B cell (primary cell): Measurements from ENCODE around the gene CHN1. TPM values are rescaled to one million over a fixed set of nuclear protein-coding genes. Genes with fewer than 3 reads are reported as not detected.

Experiments used
- ATAC-seq: fragments of 200-7000 bp; cut with Tn5 transposase; one replicate; pipeline ENCODE4 v1.10.0; 2021; ENCODE audit warnings: low read depth, mild to moderate bottlenecking, moderate number of reproducible peaks, moderate library complexity
- CTCF ChIA-PET: fragments of 350-600 bp; sonication (Branson Sonifier 250); formaldehyde crosslinking; loops from one replicate; lab custom pipeline; 2021; ENCODE audit warnings: antibody characterized with exemption, inconsistent platforms; lab: Charles Lee
- POLR2A ChIA-PET: fragments of 350-600 bp; sonication (Branson Sonifier 250); formaldehyde crosslinking; loops from one replicate; lab custom pipeline; 2021; ENCODE audit warnings: antibody characterized with exemption; lab: Charles Lee
- DNase-seq: peaks from one replicate; pipeline ENCODE4 v3.0.0; 2013
- H2AFZ ChIP-seq: 2 replicates; pipeline ENCODE4 v1.6.1; 2012; ENCODE audit warnings: mild to moderate bottlenecking, low read depth, low read length; ENCODE audit not compliant: insufficient read depth, poor library complexity, severe bottlenecking
- H3K27ac ChIP-seq, 2 donors: 1 replicate in 1 of 2; 2 replicates in 1 of 2; pipeline ENCODE4 v1.5.1; 2012 to 2013; ENCODE audit warnings: low read length in 2 of 2, mild to moderate bottlenecking in 2 of 2, moderate library complexity in 1 of 2
- H3K27me3 ChIP-seq, 4 experiments: fragments of 200-600 bp in 1 of 4; sonication (generic) in 1 of 4; replicated peaks in 1 of 4; 1 replicate in 2 of 4; 2 replicates in 2 of 4; pipeline versions ENCODE4 v1.6.1 to v1.7.0; 2013 to 2016; ENCODE audit warnings: low read length in 3 of 4, mild to moderate bottlenecking in 2 of 4, mixed read lengths in 1 of 4, moderate library complexity in 1 of 4; ENCODE audit not compliant: insufficient read depth in 4 of 4, control insufficient read depth in 3 of 4; ENCODE audit errors: control extremely low read depth in 1 of 4
- H3K36me3 ChIP-seq, 2 experiments: replicated peaks in 1 of 2; 1 replicate in 1 of 2; 2 replicates in 1 of 2; pipeline versions ENCODE4 v1.6.1 to v1.7.1; 2013; ENCODE audit warnings: low read length in 1 of 2; ENCODE audit not compliant: insufficient read depth in 2 of 2, control insufficient read depth in 1 of 2; ENCODE audit errors: control extremely low read depth in 1 of 2, extremely low read depth in 1 of 2
- H3K4me1 ChIP-seq, 2 donors: fragments of 200-600 bp in 1 of 2; sonication (generic) in 1 of 2; 1 replicate in 1 of 2; 2 replicates in 1 of 2; pipeline versions ENCODE4 v1.5.1 to v1.6.1; 2013 to 2017; ENCODE audit warnings: low read length in 2 of 2; ENCODE audit not compliant: control insufficient read depth in 2 of 2, insufficient read depth in 2 of 2
- H3K4me2 ChIP-seq: replicated peaks from 2 replicates; pipeline ENCODE3; 2012; ENCODE audit warnings: mild to moderate bottlenecking, low read depth, low read length; ENCODE audit not compliant: poor library complexity, severe bottlenecking
- H3K4me3 ChIP-seq, 5 experiments: fragments of 200-600 bp in 1 of 5; sonication (generic) in 1 of 5; 1 replicate in 3 of 5; 2 replicates in 2 of 5; pipeline versions ENCODE4 v1.5.1 to v1.7.0; 2011 to 2016; ENCODE audit warnings: low read length in 4 of 5, mild to moderate bottlenecking in 4 of 5, low read depth in 2 of 5, control low read depth in 1 of 5, moderate library complexity in 1 of 5; ENCODE audit not compliant: insufficient read depth in 1 of 5; ENCODE audit errors: control extremely low read depth in 1 of 5, extremely low read depth in 1 of 5
- H3K79me2 ChIP-seq: fragments of 200-600 bp; sonication (generic); one replicate; pipeline ENCODE4 v1.6.0; 2016; ENCODE audit warnings: low read length; ENCODE audit not compliant: control insufficient read depth, insufficient read depth
- H3K9ac ChIP-seq: fragments of 200-600 bp; sonication (generic); 2 replicates; pipeline ENCODE4 v1.6.1; 2017; ENCODE audit warnings: mild to moderate bottlenecking, low read length, moderate library complexity
- H3K9me3 ChIP-seq, 3 donors: one replicate each; pipeline versions ENCODE4 v1.6.1 to v1.7.1; 2013; ENCODE audit warnings: low read length in 2 of 3; ENCODE audit not compliant: control insufficient read depth in 2 of 3, insufficient read depth in 1 of 3; ENCODE audit errors: control extremely low read depth in 1 of 3
- H4K20me1 ChIP-seq: 2 replicates; pipeline ENCODE4 v1.6.0; 2012; ENCODE audit warnings: mild to moderate bottlenecking, low read length; ENCODE audit not compliant: insufficient read depth, control insufficient read depth, poor library complexity, severe bottlenecking
- H3K27ac Mint-ChIP-seq: one replicate; pipeline ENCODE4 v1.8.0; 2021; ENCODE audit warnings: mixed read lengths
- H3K27me3 Mint-ChIP-seq: one replicate; pipeline ENCODE4 v1.8.0; 2021; ENCODE audit warnings: mixed read lengths
- H3K4me1 Mint-ChIP-seq: one replicate; pipeline ENCODE4 v1.8.0; 2021; ENCODE audit warnings: mixed read lengths
- H3K4me3 Mint-ChIP-seq: one replicate; pipeline ENCODE4 v1.8.0; 2021; ENCODE audit warnings: mixed read lengths
- H3K9me3 Mint-ChIP-seq: one replicate; pipeline ENCODE4 v1.8.0; 2022; ENCODE audit warnings: mixed read lengths; ENCODE audit not compliant: insufficient read depth
- CTCF ChIP-seq: fragments of 200-600 bp; IDR thresholded peaks from one replicate; pipeline ENCODE4 v1.8.0; 2022; ENCODE audit warnings: antibody characterized with exemption, mild to moderate bottlenecking
- EZH2 ChIP-seq: IDR thresholded peaks from 2 replicates; pipeline ENCODE4 v1.6.1; 2012; ENCODE audit warnings: borderline replicate concordance, low read depth, mild to moderate bottlenecking, moderate library complexity, low read length; ENCODE audit not compliant: insufficient read depth, poor library complexity, severe bottlenecking
- WGBS: methylation state at CpG from one replicate; pipeline ENCODE4 v1.1.5; 2013; ENCODE audit warnings: missing lambda C conversion rate; ENCODE audit not compliant: insufficient coverage; 5-methylcytosine and 5-hydroxymethylcytosine counted together
- intact Hi-C: fragments of 100-400 bp; cut with micrococcal nuclease; formaldehyde crosslinking; loops from one replicate; pipeline ENCODE4 v1.10.0; 2022
- polyA plus RNA-seq: library from polyadenylated mRNA; depleted of rRNA; stranded (reverse); fragments of >200 nt; gene quantifications from 2 replicates; pipeline ENCODE4 v1.2.3, GENCODE V29; 2012
- total RNA-seq, 2 donors: library from RNA; stranded (reverse); fragments of 120-200 nt in 1 of 2; gene quantifications; 1 replicate in 1 of 2; 2 replicates in 1 of 2; pipeline versions ENCODE4 v1.2.3 to v1.2.4, GENCODE V29; 2013 to 2022

CHN1 gene
- total and polyA plus RNA-seq, 2 donors (not counting 1 experiment from before 2014, with no cell fraction given), result 0.79 to 1.4 TPM

- H3K4me1 ChIP-seq, result peaks cover 0 to 6% of the 10 kb centered on the region in 2 donors
- H3K4me1 Mint-ChIP-seq, result peaks cover 11% of the 10 kb centered on the region
- H3K9me3 ChIP-seq, result no peaks in the 10 kb centered on the region
- intact Hi-C loops, result no loop called here
- no peak overlapping the region for H2AFZ ChIP-seq
- no peak overlapping the region for H3K9ac ChIP-seq
- peak; percentile 21 for DNase-seq
- H3K4me3 Mint-ChIP-seq, result no peak overlapping the region
- ChIA-PET CTCF (interaction anchor here (8.0 kb wide), 1 partner anchor 26 kb away, joined by 59 read pairs; no protein-coding TSS in a partner anchor), POLR2A (no interaction called here)
- no peak overlapping the region for H3K27ac ChIP-seq
- WGBS, result 76% methylated on average over 4 of the region's 6 CpGs
- peaks cover 0 to 10% (median 2%) of the 10 kb centered on the region in 4 experiments for H3K27me3 ChIP-seq
- H3K27me3 Mint-ChIP-seq, result peaks cover 22% of the 10 kb centered on the region
- H3K36me3 ChIP-seq, result no peaks in the 10 kb centered on the region
- no peaks in the 10 kb centered on the region for H3K79me2 ChIP-seq
- H3K27ac Mint-ChIP-seq, result no peak overlapping the region
- H3K4me3 ChIP-seq, result no peak overlapping the region
- H3K9me3 Mint-ChIP-seq, result no peaks in the 10 kb centered on the region
- TF ChIP-seq CTCF (peak; percentile 30), EZH2 (no peak)
- no peak overlapping the region for H3K4me2 ChIP-seq
- no peak for ATAC-seq
- no peaks in the 10 kb centered on the region for H4K20me1 ChIP-seq
These were observed 229.0 kb downstream of the CHN1 start for GRCh38 chr2:174776223-174776622.

- POLR2A ChIA-PET, result no interaction called here
These were observed 229.6 kb downstream of the CHN1 start for GRCh38 chr2:174775571-174775980.

More at GRCh38 chr2:174775571-174775980, 229.6 kb downstream of the CHN1 start:
- intact Hi-C loops, result no loop called here
- ATAC-seq, result peak; percentile 37
- H3K9me3 Mint-ChIP-seq, result no peaks in the 10 kb centered on the region
- WGBS, result 56% methylated on average over 5 of the region's 5 CpGs
- TF ChIP-seq CTCF (no peak), EZH2 (no peak)
- Histone ChIP-seq H4K20me1 (no peaks in the 10 kb centered on the region), H3K79me2 (no peaks in the 10 kb centered on the region), H3K36me3 (no peaks in the 10 kb centered on the region), H3K4me1 (peaks cover 0 to 6% of the 10 kb centered on the region in 2 donors), H3K4me2 (no peak overlapping the region), H2AFZ (no peak overlapping the region), H3K27ac (no peak overlapping the region), H3K27me3 (peaks cover 0 to 10% (median 2%) of the 10 kb centered on the region in 4 experiments), H3K9ac (no peak overlapping the region), H3K4me3 (no peak overlapping the region), H3K9me3 (no peaks in the 10 kb centered on the region)
- H3K4me1 Mint-ChIP-seq, result peaks cover 11% of the 10 kb centered on the region
- no peak overlapping the region for H3K4me3 Mint-ChIP-seq
- CTCF ChIA-PET, result interaction anchor here (8.0 kb wide), 1 partner anchor 26 kb away, joined by 59 read pairs; no protein-coding TSS in a partner anchor
- H3K27me3 Mint-ChIP-seq, result peaks cover 20% of the 10 kb centered on the region
- H3K27ac Mint-ChIP-seq, result no peak overlapping the region
- DNase-seq, result peak; percentile 25
